ENCODE data around the gene SLC30A7.

Gene SLC30A7

DNA sequence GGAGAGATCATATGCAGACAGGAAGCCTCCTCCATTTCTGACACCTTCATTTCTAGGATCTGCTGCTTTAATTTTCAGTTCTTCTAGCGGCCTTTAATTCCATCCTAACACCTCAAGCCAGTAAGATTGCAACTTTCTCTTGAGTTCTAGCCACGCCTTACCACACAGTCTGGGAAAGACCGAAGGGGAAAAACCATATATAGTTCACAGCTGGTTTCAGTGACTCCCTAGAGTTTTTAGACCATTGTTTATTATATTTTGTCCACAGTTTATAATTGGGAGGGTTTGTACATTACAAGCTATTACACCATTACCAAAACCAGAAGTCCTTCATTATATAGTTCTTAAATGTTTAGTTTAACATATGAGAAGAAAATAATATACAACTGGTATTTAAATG lies 92.2 kb downstream of the SLC30A7 start:
- Histone ChIP-seq H3K4me1 (no peaks in the 10 kb centered on the region), H3K36me3 (replicated peaks) (peaks cover 8% of the 10 kb centered on the region), H3K9me3 (no peaks in the 10 kb centered on the region), H3K27me3 (ENCODE audit: low read depth) (no peaks in the 10 kb centered on the region), H3K4me3 (no peak overlapping the region)
- DNase-seq (ENCODE audit: low spot score in 2 of 2), result no peak
- in situ Hi-C loops (cut with MboI; ENCODE audit: low sequenced_read_pairs), result no loop called here

GRCh38 chr1:100989306-100990077 lies 93.6 kb downstream of the SLC30A7 start:
- in situ Hi-C loops (cut with MboI; ENCODE audit: low sequenced_read_pairs), result no loop called here
- Histone ChIP-seq H3K36me3 (replicated peaks) (peaks cover 8% of the 10 kb centered on the region), H3K9me3 (no peaks in the 10 kb centered on the region), H3K27me3 (ENCODE audit: low read depth) (no peaks in the 10 kb centered on the region), H3K4me3 (no peak overlapping the region), H3K4me1 (no peaks in the 10 kb centered on the region)
- DNase-seq (ENCODE audit: low spot score in 2 of 2), result no peak

DNA sequence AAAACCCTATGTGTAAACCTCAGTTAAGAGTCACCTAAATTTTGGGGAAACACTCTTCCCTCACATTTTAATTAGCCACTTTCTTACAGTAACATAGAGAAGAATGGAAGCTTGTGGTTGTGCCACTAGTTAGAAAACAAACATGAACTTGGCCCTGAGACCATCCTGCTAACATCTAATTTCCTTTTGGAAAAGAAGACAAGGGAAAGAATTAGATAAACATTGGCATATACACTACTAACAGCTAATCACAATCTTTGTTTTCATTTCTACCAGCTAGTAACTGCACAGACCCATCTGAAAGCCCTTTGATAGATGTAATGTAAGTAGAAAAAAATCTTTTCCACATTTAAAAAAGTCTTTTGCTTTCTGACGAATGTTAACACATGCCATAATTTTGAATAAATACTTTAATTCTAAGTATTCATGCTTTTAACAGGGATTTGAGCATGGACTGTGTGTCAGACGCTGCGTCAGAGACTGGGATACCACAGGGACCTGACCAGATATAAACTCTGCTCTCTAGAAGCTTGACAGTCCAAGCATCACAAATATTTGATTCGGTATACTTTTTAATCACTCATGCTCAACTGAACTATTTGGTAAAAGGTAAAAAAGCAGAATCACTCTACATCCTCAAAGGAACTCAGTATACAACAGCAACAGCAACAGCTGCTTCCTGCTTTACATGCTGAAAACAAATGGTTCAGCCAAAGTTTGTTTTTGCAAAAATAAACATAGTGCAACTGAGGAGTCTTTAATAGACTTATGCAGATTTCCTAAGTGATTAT lies 99.5 kb downstream of the SLC30A7 start:
- Histone ChIP-seq H3K27me3 (ENCODE audit: low read depth) (no peaks in the 10 kb centered on the region), H3K36me3 (replicated peaks) (peaks cover 14% of the 10 kb centered on the region), H3K9me3 (no peaks in the 10 kb centered on the region), H3K4me3 (no peak overlapping the region), H3K4me1 (no peaks in the 10 kb centered on the region)
- in situ Hi-C loops (cut with MboI; ENCODE audit: low sequenced_read_pairs), result no loop called here
- DNase-seq (ENCODE audit: low spot score in 2 of 2), result no peak

DNA sequence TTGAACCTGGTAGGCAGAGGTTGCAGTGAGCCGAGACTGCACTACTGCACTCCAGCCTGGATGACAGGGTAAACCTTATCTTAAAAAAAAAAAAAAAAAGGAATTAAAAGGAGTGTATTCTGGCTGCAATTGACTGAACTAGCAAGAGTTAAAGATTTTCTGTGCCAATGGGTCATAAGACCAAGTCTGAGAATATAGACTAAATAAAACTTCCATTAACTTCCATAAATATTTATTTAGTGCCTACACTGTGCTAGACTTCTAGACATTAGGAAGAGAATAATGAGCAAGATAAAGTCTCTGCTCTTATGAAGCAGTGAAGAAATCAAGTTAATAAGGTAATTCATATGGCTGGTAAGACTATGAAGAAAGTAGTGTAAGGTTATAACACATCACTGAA lies 102.5 kb downstream of the SLC30A7 start:
- H3K9me3 ChIP-seq, result no peaks in the 10 kb centered on the region
- H3K27me3 ChIP-seq (ENCODE audit: low read depth), result no peaks in the 10 kb centered on the region
- H3K4me3 ChIP-seq, result no peak overlapping the region
- H3K36me3 ChIP-seq (replicated peaks), result peaks cover 24% of the 10 kb centered on the region
- in situ Hi-C loops (cut with MboI; ENCODE audit: low sequenced_read_pairs), result no loop called here
- peaks cover under 1% of the 10 kb centered on the region for H3K4me1 ChIP-seq
- no peak for DNase-seq (ENCODE audit: low spot score in 2 of 2)

DNA sequence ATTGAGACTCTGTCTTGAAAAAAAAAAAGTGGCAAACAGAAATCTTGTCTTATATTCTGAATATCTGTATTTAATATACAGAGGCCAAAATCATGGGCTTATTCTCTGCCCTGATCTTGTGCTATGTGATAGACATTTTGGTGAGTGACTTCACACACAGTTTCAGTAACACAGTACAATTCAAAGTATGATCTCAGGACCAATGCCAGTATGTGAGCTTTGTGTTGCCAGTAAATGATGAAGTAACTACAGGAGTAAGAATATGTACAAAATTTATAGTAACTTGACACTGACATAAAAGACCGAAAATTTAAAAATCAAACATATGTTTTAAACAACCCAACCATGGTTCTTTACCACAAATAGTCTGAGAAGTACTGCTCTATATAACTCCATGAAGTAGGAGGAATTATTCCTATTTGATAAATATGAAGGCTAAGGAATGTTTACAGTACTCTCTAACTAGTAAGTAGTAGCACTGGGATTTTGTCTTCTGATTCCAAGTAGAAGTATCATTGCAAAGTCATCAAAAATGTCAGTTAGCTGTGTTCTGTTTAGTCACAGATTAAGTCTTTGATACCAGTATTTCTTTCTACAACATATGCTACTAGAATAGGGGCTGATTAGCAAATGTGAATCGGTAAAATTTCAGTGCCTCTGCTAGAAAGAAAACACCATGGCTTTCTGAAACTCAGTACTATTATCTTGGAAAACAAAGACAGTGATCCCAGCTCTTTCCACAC lies 104.4 kb downstream of the SLC30A7 start:
- Histone ChIP-seq H3K4me3 (no peak overlapping the region), H3K27me3 (ENCODE audit: low read depth) (no peaks in the 10 kb centered on the region), H3K4me1 (peaks cover 14% of the 10 kb centered on the region), H3K9me3 (no peaks in the 10 kb centered on the region), H3K36me3 (replicated peaks) (peaks cover 24% of the 10 kb centered on the region)
- no peak for DNase-seq (ENCODE audit: low spot score in 2 of 2)
- in situ Hi-C loops (cut with MboI; ENCODE audit: low sequenced_read_pairs), result no loop called here

- DNase-seq (ENCODE audit: low spot score in 2 of 2), result no peak
- Histone ChIP-seq H3K4me3 (no peak overlapping the region), H3K36me3 (replicated peaks) (peaks cover 18% of the 10 kb centered on the region), H3K27me3 (ENCODE audit: low read depth) (no peaks in the 10 kb centered on the region), H3K4me1 (peaks cover 14% of the 10 kb centered on the region), H3K9me3 (no peaks in the 10 kb centered on the region)
- in situ Hi-C loops (cut with MboI; ENCODE audit: low sequenced_read_pairs), result no loop called here
Measured at GRCh38 chr1:101002551-101002950, 106.7 kb downstream of the SLC30A7 start.

DNA sequence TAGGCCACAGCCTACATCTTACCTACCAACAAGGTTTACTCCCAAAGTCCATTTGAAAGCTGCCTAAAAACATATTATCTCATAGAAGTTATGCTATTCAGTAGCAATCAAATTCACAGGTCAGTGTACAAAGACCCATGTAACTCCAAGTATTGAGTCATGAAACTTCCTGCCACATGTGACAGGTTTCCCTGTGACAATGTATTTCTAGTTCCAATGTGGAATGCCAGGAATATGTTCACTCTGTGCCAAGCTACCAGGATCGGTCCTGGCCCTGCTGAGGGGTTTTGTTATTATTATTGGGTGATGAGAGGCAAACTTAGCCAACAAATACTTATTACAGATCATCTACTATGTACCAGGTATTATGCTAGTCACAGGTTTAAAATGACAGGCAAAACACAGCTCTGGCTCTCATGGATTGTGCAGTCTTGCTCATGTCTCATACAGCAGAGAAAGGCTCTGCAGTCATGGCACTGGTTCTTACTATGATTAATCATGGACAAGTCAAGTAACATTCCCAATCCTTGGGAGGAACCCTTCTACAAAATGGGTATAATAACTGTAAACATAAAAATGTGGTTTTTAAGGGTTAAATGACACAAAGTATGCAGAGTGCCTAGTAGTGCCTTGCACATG lies 107.2 kb downstream of the SLC30A7 start:
- Histone ChIP-seq H3K27me3 (ENCODE audit: low read depth) (no peaks in the 10 kb centered on the region), H3K4me3 (no peak overlapping the region), H3K9me3 (no peaks in the 10 kb centered on the region), H3K4me1 (peaks cover 14% of the 10 kb centered on the region), H3K36me3 (replicated peaks) (peaks cover 18% of the 10 kb centered on the region)
- in situ Hi-C loops (cut with MboI; ENCODE audit: low sequenced_read_pairs), result no loop called here
- no peak for DNase-seq (ENCODE audit: low spot score in 2 of 2)

DNA sequence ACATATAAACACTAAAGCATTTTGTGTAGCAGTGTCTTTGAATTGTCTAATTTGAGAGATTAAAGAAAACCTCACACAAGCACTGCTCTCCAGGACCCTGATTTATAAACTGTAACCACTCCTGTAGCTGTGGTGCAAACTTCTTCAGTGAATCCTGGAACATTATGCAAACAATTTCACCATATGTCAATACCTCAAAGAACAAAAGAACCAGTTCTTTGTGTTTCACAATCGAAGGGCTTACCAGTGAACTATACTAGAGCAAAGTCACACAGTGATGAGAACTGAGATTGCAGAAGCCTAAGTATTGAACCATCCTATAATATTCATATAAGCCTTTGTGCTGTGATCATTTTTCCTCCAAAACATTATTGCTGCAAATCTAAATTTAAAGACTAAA lies 108.2 kb downstream of the SLC30A7 start:
- H3K36me3 ChIP-seq (replicated peaks), result peaks cover 13% of the 10 kb centered on the region
- H3K9me3 ChIP-seq, result no peaks in the 10 kb centered on the region
- peak; percentile 15 to 85 for DNase-seq (ENCODE audit: low spot score in 2 of 2)
- no peaks in the 10 kb centered on the region for H3K27me3 ChIP-seq (ENCODE audit: low read depth)
- H3K4me1 ChIP-seq, result peaks cover 14% of the 10 kb centered on the region
- H3K4me3 ChIP-seq, result no peak overlapping the region
- in situ Hi-C loops (cut with MboI; ENCODE audit: low sequenced_read_pairs), result no loop called here

- H3K4me1 ChIP-seq, result peaks cover 14% of the 10 kb centered on the region
- H3K9me3 ChIP-seq, result no peaks in the 10 kb centered on the region
- no peaks in the 10 kb centered on the region for H3K27me3 ChIP-seq (ENCODE audit: low read depth)
- in situ Hi-C loops (cut with MboI; ENCODE audit: low sequenced_read_pairs), result no loop called here
- H3K4me3 ChIP-seq, result no peak overlapping the region
- peaks cover 13% of the 10 kb centered on the region for H3K36me3 ChIP-seq (replicated peaks)
- DNase-seq (ENCODE audit: low spot score in 2 of 2), result no peak
Measured at GRCh38 chr1:101004670-101005069, 108.8 kb downstream of the SLC30A7 start.

DNA sequence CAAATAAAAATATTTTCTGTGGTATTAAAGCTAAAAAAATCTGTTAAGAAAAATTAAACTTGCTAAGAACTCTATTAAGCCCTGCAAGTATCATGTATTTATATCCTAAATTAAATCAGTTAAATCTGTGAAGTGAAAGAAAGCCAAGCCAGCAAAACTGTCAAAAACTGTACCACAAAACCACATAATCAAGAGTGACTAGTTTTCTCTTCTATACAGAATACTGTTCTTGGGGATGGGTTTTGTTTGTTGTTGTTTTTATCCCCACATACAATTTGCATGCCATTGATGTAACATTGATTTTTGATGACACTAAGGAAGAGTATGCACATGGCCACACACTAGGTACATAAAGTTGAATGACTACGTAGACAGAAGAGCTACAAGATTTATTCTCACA lies 109.3 kb downstream of the SLC30A7 start:
- Histone ChIP-seq H3K4me1 (peaks cover 14% of the 10 kb centered on the region), H3K4me3 (no peak overlapping the region), H3K36me3 (replicated peaks) (peaks cover 13% of the 10 kb centered on the region), H3K27me3 (ENCODE audit: low read depth) (no peaks in the 10 kb centered on the region), H3K9me3 (no peaks in the 10 kb centered on the region)
- no peak for DNase-seq (ENCODE audit: low spot score in 2 of 2)
- in situ Hi-C loops (cut with MboI; ENCODE audit: low sequenced_read_pairs), result no loop called here

DNA sequence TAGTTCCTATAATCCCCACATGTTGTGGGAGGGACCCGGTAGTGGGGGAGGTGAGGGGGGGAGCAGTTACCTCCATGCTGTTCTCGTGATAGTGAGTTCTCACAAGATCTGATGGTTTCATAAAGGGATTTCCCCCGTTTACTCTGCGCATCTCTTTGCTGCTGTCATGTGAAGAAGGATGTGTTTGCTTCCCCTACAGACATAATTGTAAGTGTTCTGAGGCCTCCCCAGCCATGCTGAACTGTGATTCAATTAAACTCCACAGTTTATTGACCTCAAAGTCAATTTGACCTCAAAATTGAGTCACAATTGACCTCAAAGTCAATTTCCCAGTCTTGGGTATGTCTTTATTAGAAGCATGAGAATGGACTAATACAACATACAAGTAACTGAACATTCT lies 110.0 kb downstream of the SLC30A7 start:
- Histone ChIP-seq H3K36me3 (replicated peaks) (peaks cover 7% of the 10 kb centered on the region), H3K4me3 (no peak overlapping the region), H3K4me1 (peaks cover 14% of the 10 kb centered on the region), H3K9me3 (no peaks in the 10 kb centered on the region), H3K27me3 (ENCODE audit: low read depth) (no peaks in the 10 kb centered on the region)
- no peak for DNase-seq (ENCODE audit: low spot score in 2 of 2)
- in situ Hi-C loops (cut with MboI; ENCODE audit: low sequenced_read_pairs), result no loop called here

- DNase-seq (ENCODE audit: low spot score in 2 of 2), result no peak
- Histone ChIP-seq H3K27me3 (ENCODE audit: low read depth) (no peaks in the 10 kb centered on the region), H3K4me1 (peaks cover 14% of the 10 kb centered on the region), H3K4me3 (no peak overlapping the region), H3K9me3 (no peaks in the 10 kb centered on the region), H3K36me3 (replicated peaks) (peaks cover 5% of the 10 kb centered on the region)
- in situ Hi-C loops (cut with MboI; ENCODE audit: low sequenced_read_pairs), result no loop called here
Measured at GRCh38 chr1:101006553-101006952, 110.7 kb downstream of the SLC30A7 start.

DNA sequence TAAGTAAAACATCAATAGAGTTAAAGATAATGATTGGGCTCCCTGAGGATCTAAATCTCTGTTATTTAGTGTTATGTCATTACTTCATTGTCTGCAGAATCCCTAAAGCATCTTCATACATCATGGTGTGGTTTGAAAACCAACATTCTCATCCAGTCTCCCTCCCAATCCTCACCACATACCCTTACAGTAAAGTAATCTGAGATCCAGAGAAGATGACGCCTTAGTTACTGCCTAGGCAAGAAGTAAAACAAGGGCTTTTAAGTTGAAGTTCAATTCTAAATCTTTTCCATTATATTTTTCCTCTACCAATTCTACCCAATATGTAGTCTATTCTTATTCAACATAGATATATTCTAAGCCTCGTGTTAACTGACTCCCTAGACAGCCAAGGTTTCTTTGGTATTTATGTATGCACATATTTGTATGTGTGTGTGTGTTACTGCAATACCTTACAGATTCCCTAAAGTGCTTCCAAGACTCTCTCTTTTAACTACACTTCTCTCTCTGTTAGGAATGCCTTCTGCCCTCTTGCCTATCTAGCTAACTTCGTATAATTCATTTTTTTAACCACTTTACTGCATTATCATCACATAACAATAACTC lies 112.4 kb downstream of the SLC30A7 start:
- Histone ChIP-seq H3K4me1 (peaks cover 14% of the 10 kb centered on the region), H3K27me3 (ENCODE audit: low read depth) (no peaks in the 10 kb centered on the region), H3K4me3 (no peak overlapping the region), H3K36me3 (replicated peaks) (peaks cover 14% of the 10 kb centered on the region), H3K9me3 (no peaks in the 10 kb centered on the region)
- DNase-seq (ENCODE audit: low spot score in 2 of 2), result no peak
- in situ Hi-C loops (cut with MboI; ENCODE audit: low sequenced_read_pairs), result no loop called here

Data from HAP-1 (cell line).